K562 (cell line): ENCODE data around the gene GTPBP1. TPM values are rescaled to one million over a fixed set of nuclear protein-coding genes. Genes with fewer than 3 reads are reported as not detected.

Source experiments
- ATAC-seq: fragments of 200-7000 bp; cut with Tn5 transposase; 3 replicates; pipeline ENCODE4 v1.9.1; 2020; ENCODE audit warnings: moderate library complexity
- BruUV-seq: library from RNA; stranded (reverse); fragments of 400-500 nt; replicated peaks from 2 replicates; lab custom pipeline; 2021; lab: Mats Ljungman, UMichigan
- CTCF ChIA-PET: fragments of 300-600 bp; formaldehyde crosslinking; extraction: SDS; loops from one replicate; lab custom pipeline; 2021; ENCODE audit warnings: low intra/inter-chr PET ratio; lab: Yijun Ruan, JAX
- POLR2A ChIA-PET: fragments of 300-600, 350-650 bp; sonication (Branson Sonifier 250); formaldehyde crosslinking; extraction: SDS; loops from one replicate; lab custom pipeline; 2021; ENCODE audit warnings: antibody characterized with exemption, inconsistent platforms; lab: Yijun Ruan, JAX
- DNase-seq, 4 experiments: peaks; one replicate each; pipeline versions ENCODE4 v3.0.0 to v3.0.0-alpha.2; 2011 to 2018; ENCODE audit warnings: low spot score in 3 of 4, mixed read lengths in 3 of 4; ENCODE audit errors: extremely low read depth in 1 of 4
- FAIRE-seq: peaks from 2 replicates; lab custom pipeline; 2011; peaks lifted over from hg19 to GRCh38; lab: Jason Lieb, UNC
- H2AFZ ChIP-seq: 2 replicates; pipeline ENCODE4 v1.6.0; 2011; ENCODE audit warnings: low read depth, low read length, control low read depth, inconsistent platforms
- H3K27ac ChIP-seq: fragments of 200-600 bp; 3 replicates; pipeline ENCODE4 v1.8.0; 2011; ENCODE audit warnings: low read depth, mild to moderate bottlenecking, control low read depth, inconsistent platforms, low read length, moderate library complexity, mixed read lengths; ENCODE audit errors: extremely low read depth
- H3K27me3 ChIP-seq, 2 experiments: fragments of 300-600 bp in 1 of 2; 2 replicates in 1 of 2; 3 replicates in 1 of 2; pipeline versions ENCODE4 v1.6.0 to v1.8.0; 2011; ENCODE audit warnings: inconsistent platforms in 2 of 2, low read length in 2 of 2, mild to moderate bottlenecking in 1 of 2, mixed read lengths in 1 of 2, moderate library complexity in 1 of 2; ENCODE audit not compliant: control insufficient read depth in 2 of 2, insufficient read depth in 2 of 2
- H3K36me3 ChIP-seq: fragments of 300-600 bp; 3 replicates; pipeline ENCODE4 v1.8.0; 2011; ENCODE audit warnings: mild to moderate bottlenecking, low read length, inconsistent platforms; ENCODE audit not compliant: control insufficient read depth, insufficient read depth
- H3K4me1 ChIP-seq, 2 experiments: fragments of 200-600 bp in 1 of 2; replicated peaks in 1 of 2; 2 replicates in 1 of 2; 3 replicates in 1 of 2; pipeline versions ENCODE4 v1.5.1 to v1.8.0; 2011; ENCODE audit warnings: inconsistent platforms in 2 of 2, low read length in 2 of 2, mild to moderate bottlenecking in 1 of 2, mixed read lengths in 1 of 2, moderate library complexity in 1 of 2; ENCODE audit not compliant: control insufficient read depth in 2 of 2, insufficient read depth in 2 of 2
- H3K4me2 ChIP-seq: 2 replicates; pipeline ENCODE4 v1.6.1; 2011; ENCODE audit warnings: low read length, control low read depth, inconsistent platforms, mixed read lengths; ENCODE audit not compliant: insufficient read depth
- H3K4me3 ChIP-seq: fragments of 200-600 bp; sonication (generic), shearing (Covaris generic); 2 replicates; pipeline ENCODE4 v1.5.1; 2016; ENCODE audit warnings: control low read depth, inconsistent platforms
- H3K79me2 ChIP-seq: fragments of 200-600 bp; 3 replicates; pipeline ENCODE4 v1.8.0; 2011; ENCODE audit warnings: low read length, inconsistent platforms; ENCODE audit not compliant: control insufficient read depth, insufficient read depth
- H3K9ac ChIP-seq, 2 experiments: 2 replicates each; pipeline versions ENCODE4 v1.6.0 to v1.6.1; 2011; ENCODE audit warnings: low read depth in 2 of 2, low read length in 2 of 2, control low read depth in 1 of 2, inconsistent platforms in 1 of 2, mild to moderate bottlenecking in 1 of 2, mixed read lengths in 1 of 2; ENCODE audit not compliant: insufficient read depth in 1 of 2
- H3K9me1 ChIP-seq: one replicate; pipeline ENCODE4 v1.6.0; 2011; ENCODE audit warnings: inconsistent platforms, mild to moderate bottlenecking, low read length, moderate library complexity; ENCODE audit not compliant: control insufficient read depth, insufficient read depth
- H3K9me3 ChIP-seq: replicated peaks from 2 replicates; pipeline ENCODE4 v1.5.1; 2011; ENCODE audit warnings: low read depth, low read length, inconsistent platforms; ENCODE audit not compliant: control insufficient read depth, insufficient read depth
- H4K20me1 ChIP-seq: replicated peaks from 2 replicates; pipeline ENCODE4 v1.6.1; 2011; ENCODE audit warnings: low read length, inconsistent platforms, mixed read lengths; ENCODE audit not compliant: control insufficient read depth, insufficient read depth
- MYNN ChIP-seq, 2 experiments: sonication (generic); formaldehyde crosslinking in 1 of 2; IDR thresholded peaks; 2 replicates each; pipeline versions ENCODE4 v1.5.0 to v1.6.1; 2016 to 2020; ENCODE audit warnings: antibody characterized with exemption in 1 of 2, missing genetic modification reagents in 1 of 2
- POLR2A ChIP-seq: fragments of 450-650 bp; conservative IDR thresholded peaks from 2 replicates; pipeline ENCODE4 v1.6.1; 2016
- POLR2AphosphoS2 ChIP-seq: IDR thresholded peaks from 2 replicates; pipeline ENCODE4 v1.6.1; 2012; ENCODE audit warnings: low read length, improper control_type of control experiment
- POLR2B ChIP-seq: fragments of 450-650 bp; IDR thresholded peaks from 2 replicates; pipeline ENCODE4 v1.6.1; 2018; ENCODE audit warnings: low read depth; ENCODE audit not compliant: partially characterized antibody
- POLR2G ChIP-seq: fragments of 200-400 bp; formaldehyde crosslinking; IDR thresholded peaks from 2 replicates; pipeline ENCODE4 v1.6.1; 2017; ENCODE audit warnings: low read depth, mild to moderate bottlenecking, antibody characterized with exemption, low read length, moderate library complexity
- RBFOX2 ChIP-seq: fragments of 200-400 bp; formaldehyde crosslinking; IDR thresholded peaks from 2 replicates; pipeline ENCODE4 v1.6.1; 2017; ENCODE audit warnings: low read depth, mild to moderate bottlenecking, low read length, moderate library complexity
- RBM22 ChIP-seq: fragments of 200-400 bp; formaldehyde crosslinking; IDR thresholded peaks from 2 replicates; pipeline ENCODE4 v1.6.1; 2018; ENCODE audit warnings: low read length, low read depth; ENCODE audit not compliant: poor library complexity, severe bottlenecking
- SRSF7 ChIP-seq: fragments of 200-400 bp; formaldehyde crosslinking; optimal IDR thresholded peaks from 2 replicates; pipeline ENCODE3; 2017; ENCODE audit warnings: mild to moderate bottlenecking, low read depth, low read length
- SUPT5H ChIP-seq: fragments of 450-650 bp; IDR thresholded peaks from 2 replicates; pipeline ENCODE4 v1.6.1; 2016
- ZNF133 ChIP-seq: fragments of 250-450 bp; sonication (Bioruptor Pico); IDR thresholded peaks from 2 replicates; pipeline ENCODE4 v1.4.0; 2020; ENCODE audit warnings: mild to moderate bottlenecking
- WGBS: fragments of 100-300 bp; shearing (Covaris generic); methylation state at CpG from one replicate; pipeline ENCODE4 v1.1.6; 2016; ENCODE audit warnings: low coverage, mixed read lengths; ENCODE audit not compliant: insufficient coverage; ENCODE audit errors: missing lambda C conversion rate; 5-methylcytosine and 5-hydroxymethylcytosine counted together
- in situ Hi-C: fragments of 300-500 bp; cut with MboI; formaldehyde crosslinking; loops from 4 replicates; pipeline ENCODE4 v1.15.0; 2018; ENCODE audit warnings: inconsistent platforms, mixed read lengths
- intact Hi-C: fragments of 100-400 bp; cut with micrococcal nuclease; formaldehyde crosslinking; loops from 2 replicates; pipeline ENCODE4 v1.14.2; 2022
- polyA plus RNA-seq, 8 experiments: library from polyadenylated mRNA; depleted of rRNA in 4 of 8; stranded (reverse) in 5 of 8; unstranded in 3 of 8; fragments of >200 nt; fragmentation: Nextera tagmentation in 2 of 8; fragmentation: Illumina TruSeq in 1 of 8; extraction: Ambion mirVana in 2 of 8; extraction: Trizol in 1 of 8; gene quantifications; 2 replicates each; pipeline versions ENCODE4 v1.2.1 to v1.2.3, GENCODE V29; 2011 to 2014; ENCODE audit warnings: inconsistent platforms in 1 of 8, missing spikeins in 1 of 8
- total RNA-seq, 7 experiments: library from RNA; depleted of rRNA in 6 of 7; stranded (reverse); fragments of >200 nt in 6 of 7; fragmentation: Illumina TruSeq in 2 of 7; extraction: Trizol in 2 of 7; gene quantifications; 2 replicates each; pipeline versions ENCODE4 v1.2.1 to v1.2.3, GENCODE V29; 2011 to 2021; ENCODE audit warnings: low replicate concordance in 1 of 7
- TF ChIP-seq, protein P1 (sequence below): sonication (generic); formaldehyde crosslinking; IDR thresholded peaks from 2 replicates; pipeline ENCODE4 v1.8.1; 2023; ENCODE audit warnings: mild to moderate bottlenecking, missing genetic modification reagents

The GTPBP1 gene
- total and polyA plus RNA-seq, 9 of the 15 experiments (the other 6 are each of a cell fraction or from before 2014, with no cell fraction given): 0.83 to 53.2 (median 23.3) TPM

DNA sequence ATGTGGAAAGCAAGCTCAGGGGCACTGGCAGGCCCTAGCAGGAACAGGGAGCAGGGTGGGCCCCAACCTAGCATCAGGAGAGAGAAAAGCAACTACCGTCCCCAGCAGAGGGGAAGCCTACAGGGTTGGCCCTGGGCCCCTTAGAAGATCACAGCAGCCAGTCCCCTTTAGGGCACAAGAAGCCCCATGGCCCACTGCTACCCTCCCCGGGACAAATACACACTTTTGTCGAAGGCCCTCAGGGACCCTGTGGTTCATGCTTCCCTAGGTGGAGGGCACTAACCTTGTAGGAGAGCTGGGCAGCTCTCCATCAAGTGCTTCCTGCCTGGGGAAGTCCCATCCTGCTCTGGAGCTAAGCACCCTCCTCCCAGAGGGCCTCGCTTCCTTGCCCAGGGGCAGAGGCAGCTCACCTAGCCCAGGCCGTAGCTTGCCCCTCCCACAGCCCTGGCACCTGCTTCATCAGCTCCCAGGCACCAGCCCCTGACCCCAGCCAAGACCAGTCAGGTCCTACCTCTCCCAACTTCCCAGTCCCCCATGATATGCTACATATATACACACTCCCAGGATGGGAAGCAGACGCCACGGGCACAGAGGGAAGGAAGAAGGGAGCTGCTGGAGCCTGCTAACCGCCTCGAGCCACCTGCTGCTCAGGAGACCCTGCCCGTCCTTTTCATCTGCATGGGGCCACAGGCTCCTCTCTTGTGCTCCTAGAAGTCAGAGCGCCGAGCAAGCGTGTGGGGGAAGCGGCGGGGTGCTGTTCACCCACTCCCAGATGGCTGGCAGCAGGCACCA, 29.9 kb downstream of the GTPBP1 start:
- POLR2A ChIA-PET: interaction anchor here (0.7 to 1.9 kb wide), 6 partner anchors 11 to 31 kb away, joined by 3 to 6 read pairs (median 5); no protein-coding TSS in a partner anchor
- Histone ChIP-seq H3K4me1 (peaks cover 0 to 13% of the 10 kb centered on the region in 2 experiments; a peak in 2 of 5 replicates), H3K9me3 (no peaks in the 10 kb centered on the region), H2AFZ (no peak overlapping the region), H3K36me3 (peaks cover 92% of the 10 kb centered on the region; the same call in 2 of the 3 replicates), H3K27ac (no peak overlapping the region), H3K4me2 (no peak overlapping the region), H3K9me1 (no peaks in the 10 kb centered on the region), H3K27me3 (no peaks in the 10 kb centered on the region), H3K9ac (no peak overlapping the region), H4K20me1 (no peaks in the 10 kb centered on the region; the same call in 1 of the 2 replicates), H3K4me3 (no peak overlapping the region), H3K79me2 (no peaks in the 10 kb centered on the region)
- 79% methylated on average over 10 of the region's 15 CpGs for WGBS
- TF ChIP-seq MYNN (IDR thresholded peaks at IDR 0.05) (0 out of 2 replicates have a peak, but pooled peaks have one; percentile 28), MYNN (CRISPR knock-in tag; IDR thresholded peaks at IDR 0.05) (no peak), RBM22 (peak; percentile 52), POLR2A (peak; percentile 62), SUPT5H (peak; percentile 40; the same call in 1 of the 2 replicates), POLR2B (peak; percentile 36), SRSF7 (no peak), POLR2G (peak; percentile 79), POLR2AphosphoS2 (peak; percentile 74; the same call in 1 of the 2 replicates), RBFOX2 (peak; percentile 43; the same call in 1 of the 2 replicates), ZNF133 (CRISPR knock-in tag) (no peak)
- TF ChIP-seq, protein P1, sequence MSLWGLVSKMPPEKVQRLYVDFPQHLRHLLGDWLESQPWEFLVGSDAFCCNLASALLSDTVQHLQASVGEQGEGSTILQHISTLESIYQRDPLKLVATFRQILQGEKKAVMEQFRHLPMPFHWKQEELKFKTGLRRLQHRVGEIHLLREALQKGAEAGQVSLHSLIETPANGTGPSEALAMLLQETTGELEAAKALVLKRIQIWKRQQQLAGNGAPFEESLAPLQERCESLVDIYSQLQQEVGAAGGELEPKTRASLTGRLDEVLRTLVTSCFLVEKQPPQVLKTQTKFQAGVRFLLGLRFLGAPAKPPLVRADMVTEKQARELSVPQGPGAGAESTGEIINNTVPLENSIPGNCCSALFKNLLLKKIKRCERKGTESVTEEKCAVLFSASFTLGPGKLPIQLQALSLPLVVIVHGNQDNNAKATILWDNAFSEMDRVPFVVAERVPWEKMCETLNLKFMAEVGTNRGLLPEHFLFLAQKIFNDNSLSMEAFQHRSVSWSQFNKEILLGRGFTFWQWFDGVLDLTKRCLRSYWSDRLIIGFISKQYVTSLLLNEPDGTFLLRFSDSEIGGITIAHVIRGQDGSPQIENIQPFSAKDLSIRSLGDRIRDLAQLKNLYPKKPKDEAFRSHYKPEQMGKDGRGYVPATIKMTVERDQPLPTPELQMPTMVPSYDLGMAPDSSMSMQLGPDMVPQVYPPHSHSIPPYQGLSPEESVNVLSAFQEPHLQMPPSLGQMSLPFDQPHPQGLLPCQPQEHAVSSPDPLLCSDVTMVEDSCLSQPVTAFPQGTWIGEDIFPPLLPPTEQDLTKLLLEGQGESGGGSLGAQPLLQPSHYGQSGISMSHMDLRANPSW (CRISPR knock-in tag): no peak
- in situ Hi-C loops: no loop called here
- ATAC-seq (no peak), FAIRE-seq (no peak), DNase-seq (no peak)
- BruUV-seq: no TSS peak
- intact Hi-C loops: no loop called here
- CTCF ChIA-PET: no interaction called here
